ENCODE measurements around the gene SOHLH2.

SOHLH2 gene

DNA sequence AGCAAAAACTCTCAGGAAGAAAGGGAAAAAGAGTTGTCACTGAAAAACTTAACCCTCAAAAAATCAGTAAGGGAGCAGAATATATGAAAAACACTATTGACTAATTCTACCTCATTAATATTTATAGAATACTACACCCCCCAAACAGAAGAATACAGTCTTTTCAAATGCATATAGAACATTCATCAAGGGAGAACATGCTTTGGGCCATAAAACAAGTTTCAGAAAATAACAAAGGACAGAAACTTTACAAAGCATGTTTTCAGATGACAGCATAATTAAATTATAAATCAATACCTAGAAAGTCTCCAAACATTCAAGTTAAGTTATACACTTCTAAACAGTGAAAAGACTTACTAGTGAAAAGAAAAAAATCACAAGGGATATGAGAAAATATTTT is 30.5 kb downstream of the SOHLH2 start:
- DNase-seq: no peak

GRCh38 chr13:36175621-36176020 is 38.7 kb downstream of the SOHLH2 start:
- no peak for DNase-seq

DNA sequence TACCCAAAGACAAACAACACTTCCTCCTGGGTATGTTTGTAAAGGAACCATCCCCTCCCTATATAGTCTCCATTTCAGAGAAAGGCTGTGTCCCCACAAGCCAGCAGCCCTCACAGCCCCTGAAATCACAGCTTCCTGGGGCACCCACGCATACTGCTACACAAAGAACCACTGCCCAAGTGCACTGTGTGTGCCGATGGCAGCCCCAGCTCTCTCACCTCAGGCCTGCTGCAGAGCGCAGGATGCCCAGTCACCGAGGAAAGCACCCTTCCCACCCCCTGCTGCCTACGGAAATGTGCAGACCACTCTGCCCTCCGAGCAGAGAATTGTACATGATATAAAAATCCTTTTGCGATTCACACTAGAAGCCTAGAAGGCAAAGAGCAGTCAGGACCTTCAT is 39.4 kb downstream of the SOHLH2 start:
- DNase-seq: no peak

DNA sequence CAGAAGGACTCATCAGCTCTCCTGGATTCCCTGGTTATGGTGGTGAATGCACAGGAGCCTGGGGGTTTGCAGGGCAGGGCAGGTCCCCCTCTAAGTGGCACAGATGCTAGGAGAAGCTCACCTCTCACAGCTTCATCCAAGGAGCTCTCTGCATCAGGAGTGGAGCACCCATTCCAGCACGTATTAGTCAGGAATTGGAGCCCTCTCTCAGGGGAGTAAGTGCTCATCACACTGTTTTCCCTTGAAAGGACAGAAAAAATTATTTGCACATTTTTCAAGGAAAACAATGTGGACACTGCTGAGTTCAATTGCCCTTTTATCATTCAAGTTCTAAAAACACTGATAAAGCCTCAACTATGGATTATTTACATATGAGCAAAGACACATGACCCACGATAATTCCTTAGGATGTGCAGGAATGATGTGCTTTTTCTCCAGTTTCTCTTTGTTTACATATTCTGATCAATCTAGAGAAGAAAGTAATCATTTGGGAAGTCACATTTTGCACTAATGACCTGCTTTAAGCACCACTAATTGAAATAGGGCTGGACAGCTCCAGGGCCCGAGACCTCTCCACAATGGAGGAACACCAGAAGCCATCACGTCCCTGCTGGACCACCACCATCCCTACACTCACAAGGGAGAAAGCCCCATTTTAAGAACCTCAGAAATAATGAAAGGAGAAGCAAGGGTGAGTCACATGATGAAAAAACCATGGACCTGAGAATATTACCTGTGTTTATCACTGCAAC is 40.6 kb downstream of the SOHLH2 start:
- DNase-seq: no peak

- DNase-seq: no peak
These were observed 48.3 kb downstream of the SOHLH2 start for GRCh38 chr13:36166046-36166445.

DNA sequence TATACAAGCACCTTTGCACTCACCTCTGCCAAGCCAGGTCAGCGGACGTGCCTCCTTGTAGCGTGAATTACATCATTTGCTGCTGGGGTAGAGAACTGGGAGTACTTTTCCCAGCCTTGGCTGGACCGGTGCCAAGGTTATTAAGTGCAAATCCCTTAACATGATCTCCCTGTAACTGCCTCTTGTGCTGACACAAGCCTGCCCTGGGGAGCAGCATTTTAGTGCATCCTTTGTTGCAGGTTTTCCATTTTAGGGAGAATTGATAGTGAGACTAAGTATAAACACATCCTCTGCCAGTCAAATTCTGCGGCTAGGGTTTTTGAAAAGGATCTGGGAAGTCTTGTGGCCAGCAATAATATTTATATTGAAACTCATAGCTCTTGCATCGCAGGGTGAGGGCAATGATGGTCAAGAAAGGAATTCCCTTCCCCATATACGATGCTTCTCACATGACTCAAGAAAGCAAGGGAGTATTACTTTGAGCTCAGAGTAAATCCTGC is 50.5 kb downstream of the SOHLH2 start:
- DNase-seq: peak; percentile 51

GRCh38 chr13:36163286-36163685 is 51.1 kb downstream of the SOHLH2 start:
- DNase-seq: no peak

GRCh38 chr13:36160297-36160696 is 54.1 kb downstream of the SOHLH2 start:
- no peak for DNase-seq

- no peak for DNase-seq
These were observed 55.7 kb downstream of the SOHLH2 start for GRCh38 chr13:36158611-36159010.

DNA sequence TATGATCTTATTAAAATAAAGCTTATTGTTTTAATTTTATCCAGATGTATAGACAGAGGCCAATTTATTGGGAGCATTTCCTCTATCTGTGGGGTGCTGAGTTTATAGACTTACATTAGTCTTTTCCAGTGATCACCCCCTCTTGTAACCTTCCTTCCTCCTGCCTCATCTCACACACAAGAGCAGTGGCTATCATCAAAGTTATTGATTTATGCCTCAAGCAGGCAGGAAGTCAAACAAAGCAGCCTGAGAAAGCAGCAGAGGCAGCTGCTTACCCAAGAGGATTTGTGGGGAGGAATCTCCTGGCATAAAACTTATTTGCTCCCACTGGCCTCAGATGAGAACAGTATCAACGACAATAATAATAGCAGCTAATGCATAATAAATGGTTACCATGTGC is 56.9 kb downstream of the SOHLH2 start:
- no peak for DNase-seq

DNA sequence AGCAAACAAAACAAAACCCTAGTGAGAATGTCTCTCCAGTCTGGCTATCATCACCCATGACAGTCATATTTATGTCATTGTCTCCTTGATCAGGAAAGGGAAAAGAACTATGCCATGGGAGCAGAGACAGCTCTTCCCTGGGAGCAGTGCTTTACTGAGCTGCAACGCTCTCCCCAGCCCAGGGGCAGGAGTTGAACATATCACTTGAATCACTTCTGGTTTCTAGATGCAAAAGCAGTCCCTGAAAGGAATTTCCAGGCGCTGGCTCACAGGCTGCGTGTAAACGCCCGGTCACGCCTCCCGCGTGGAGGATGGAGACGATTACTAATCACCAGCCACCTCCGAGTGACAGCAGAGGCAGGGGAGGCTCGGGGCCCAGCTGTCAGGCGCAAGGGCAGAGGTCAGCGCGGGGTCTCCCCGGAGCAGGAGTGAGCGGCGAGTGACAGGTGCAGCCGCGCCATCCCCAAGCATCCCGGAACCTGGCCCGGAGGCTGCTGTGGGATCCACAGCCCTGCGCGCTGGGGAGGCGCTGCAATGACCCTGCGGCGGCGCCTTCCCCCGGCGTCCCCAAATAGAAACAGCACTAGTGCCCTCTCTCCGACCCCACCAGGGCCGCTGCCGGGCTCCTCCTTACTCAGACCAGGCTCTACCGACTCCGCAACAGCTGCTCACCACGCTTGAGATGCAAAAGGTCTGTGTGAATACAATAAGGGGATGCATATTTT is 59.6 kb downstream of the SOHLH2 start:
- no peak for DNase-seq

GRCh38 chr13:36151591-36151990 is 62.8 kb downstream of the SOHLH2 start:
- DNase-seq: no peak

GRCh38 chr13:36148446-36148845 is 65.9 kb downstream of the SOHLH2 start:
- no peak for DNase-seq

GRCh38 chr13:36147330-36147729 is 67.0 kb downstream of the SOHLH2 start:
- DNase-seq: no peak

- DNase-seq: no peak
These were observed 67.7 kb downstream of the SOHLH2 start for GRCh38 chr13:36146511-36147269.

- no peak for DNase-seq
These were observed 70.6 kb downstream of the SOHLH2 start for GRCh38 chr13:36143738-36144137.

DNA sequence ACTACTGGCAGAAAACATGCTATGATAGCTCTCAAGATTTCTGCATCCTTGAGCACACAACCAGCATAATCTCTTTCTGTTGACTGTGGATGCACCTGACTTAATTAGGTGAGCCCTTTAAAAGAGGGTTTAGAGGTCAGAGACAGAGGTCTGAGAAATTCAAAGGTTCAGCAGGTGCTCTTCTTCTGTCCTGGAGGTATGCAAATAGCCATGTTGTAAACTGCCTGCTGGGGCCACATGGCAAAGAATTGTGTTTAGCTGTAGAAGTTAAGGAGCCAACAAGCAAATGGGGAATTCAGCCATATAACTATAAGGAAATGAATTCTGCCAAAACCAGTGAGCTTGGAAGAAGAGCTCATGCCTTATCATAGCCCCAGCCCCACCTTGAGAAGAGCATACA is 71.6 kb downstream of the SOHLH2 start:
- no peak for DNase-seq

DNA sequence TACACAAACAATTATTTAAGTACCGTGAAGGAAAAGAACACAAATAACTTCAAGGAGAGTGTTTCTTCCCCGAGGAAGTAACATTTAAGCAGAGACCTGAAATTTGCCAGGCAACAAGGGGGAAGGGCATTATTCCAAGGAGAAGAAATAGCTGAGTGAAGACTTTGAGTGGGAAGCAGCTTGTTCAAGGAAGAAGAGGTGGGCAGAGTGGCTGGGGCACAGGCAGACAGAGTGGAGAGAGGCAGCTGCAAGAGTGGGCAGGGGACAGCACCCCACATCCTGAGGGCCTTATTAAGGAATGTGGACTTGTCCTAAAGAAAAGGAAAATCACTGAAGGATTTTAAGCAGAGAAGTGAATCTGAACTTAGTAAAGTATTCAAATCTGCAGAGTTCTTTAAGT is 78.5 kb downstream of the SOHLH2 start:
- DNase-seq: no peak

- no peak for DNase-seq
These were observed 79.7 kb downstream of the SOHLH2 start for GRCh38 chr13:36134632-36135031.

GRCh38 chr13:36133950-36134626 is 80.3 kb downstream of the SOHLH2 start:
- DNase-seq: no peak

GRCh38 chr13:36132376-36132775 is 82.0 kb downstream of the SOHLH2 start:
- no peak for DNase-seq

- DNase-seq: no peak
These were observed 82.4 kb downstream of the SOHLH2 start for GRCh38 chr13:36131931-36132297.
